Duodenal mucosa (tissue), 2 donors: Measurements from ENCODE around the gene LRMDA.
"Not testable (repeated sequence)": the region's sequence is repeated elsewhere in the genome, so short reads cannot be mapped to it uniquely, and the experiment has no call there.

Experiments used
- H3K27ac ChIP-seq: one replicate; pipeline ENCODE4 v1.7.0; 2013; ENCODE audit warnings: low read depth, low read length
- H3K27me3 ChIP-seq, 2 donors: one replicate each; pipeline ENCODE4 v1.7.0; 2013; ENCODE audit warnings: low read length in 2 of 2, control low read depth in 1 of 2; ENCODE audit not compliant: insufficient read depth in 2 of 2, control insufficient read depth in 1 of 2
- H3K36me3 ChIP-seq, 2 donors: one replicate each; pipeline ENCODE4 v1.7.0; 2013; ENCODE audit warnings: low read length in 2 of 2, control low read depth in 1 of 2; ENCODE audit not compliant: insufficient read depth in 2 of 2, control insufficient read depth in 1 of 2
- H3K4me1 ChIP-seq, 2 donors: one replicate each; pipeline ENCODE4 v1.7.0; 2013; ENCODE audit warnings: low read length in 2 of 2, control low read depth in 1 of 2; ENCODE audit not compliant: insufficient read depth in 2 of 2, control insufficient read depth in 1 of 2
- H3K4me3 ChIP-seq, 2 donors: one replicate each; pipeline ENCODE4 v1.7.0; 2013; ENCODE audit warnings: low read length in 2 of 2, low read depth in 1 of 2
- H3K9ac ChIP-seq, 2 donors: one replicate each; pipeline ENCODE4 v1.7.0; 2013; ENCODE audit warnings: low read length in 2 of 2, low read depth in 1 of 2
- H3K9me3 ChIP-seq, 2 donors: one replicate each; pipeline ENCODE4 v1.7.0; 2013; ENCODE audit warnings: low read length in 2 of 2, control low read depth in 1 of 2; ENCODE audit not compliant: control insufficient read depth in 1 of 2

LRMDA gene

GRCh38 chr10:76060993-76061392 lies 629.6 kb downstream of the LRMDA start:
- H3K36me3 ChIP-seq, H3K4me3 ChIP-seq, H3K9me3 ChIP-seq, H3K9ac ChIP-seq, H3K27ac ChIP-seq, H3K4me1 ChIP-seq, H3K27me3 ChIP-seq: not testable (repeated sequence)

- Histone ChIP-seq H3K9me3 (no peaks in the 10 kb centered on the region), H3K27ac (no peak overlapping the region), H3K36me3 (no peaks in the 10 kb centered on the region), H3K4me3 (no peak overlapping the region), H3K4me1 (peaks cover 0 to 1% of the 10 kb centered on the region in 2 donors), H3K9ac (no peak overlapping the region), H3K27me3 (no peaks in the 10 kb centered on the region)
Measured at GRCh38 chr10:76066457-76066856, 635.0 kb downstream of the LRMDA start.

GRCh38 chr10:76067447-76067846 lies 636.0 kb downstream of the LRMDA start:
- H3K9me3 ChIP-seq: no peaks in the 10 kb centered on the region

GRCh38 chr10:76068856-76069255 lies 637.4 kb downstream of the LRMDA start:
- Histone ChIP-seq H3K9ac (no peak overlapping the region), H3K4me3 (no peak overlapping the region), H3K9me3 (no peaks in the 10 kb centered on the region), H3K27me3 (no peaks in the 10 kb centered on the region), H3K27ac (no peak overlapping the region), H3K4me1 (peaks cover 0 to 3% of the 10 kb centered on the region in 2 donors), H3K36me3 (no peaks in the 10 kb centered on the region)

More at GRCh38 chr10:76067447-76067846, 636.0 kb downstream of the LRMDA start:
- Histone ChIP-seq H3K36me3 (no peaks in the 10 kb centered on the region), H3K9ac (no peak overlapping the region), H3K27ac (no peak overlapping the region), H3K4me1 (peaks cover 0 to 3% of the 10 kb centered on the region in 2 donors), H3K27me3 (no peaks in the 10 kb centered on the region), H3K4me3 (no peak overlapping the region)

GRCh38 chr10:76070916-76071315 lies 639.5 kb downstream of the LRMDA start:
- no peaks in the 10 kb centered on the region for H3K27me3 ChIP-seq
- H3K9ac ChIP-seq: no peak overlapping the region
- no peaks in the 10 kb centered on the region for H3K36me3 ChIP-seq
- H3K27ac ChIP-seq: no peak overlapping the region
- H3K4me1 ChIP-seq: peaks cover 0 to 3% of the 10 kb centered on the region in 2 donors
- no peak overlapping the region for H3K4me3 ChIP-seq
- no peaks in the 10 kb centered on the region for H3K9me3 ChIP-seq

GRCh38 chr10:76071653-76072365 lies 640.4 kb downstream of the LRMDA start:
- H3K4me1 ChIP-seq: peaks cover 0 to 3% of the 10 kb centered on the region in 2 donors
- H3K9me3 ChIP-seq: no peaks in the 10 kb centered on the region
- H3K27me3 ChIP-seq: no peaks in the 10 kb centered on the region
- H3K9ac ChIP-seq: no peak overlapping the region
- H3K27ac ChIP-seq: no peak overlapping the region
- no peak overlapping the region for H3K4me3 ChIP-seq
- H3K36me3 ChIP-seq: no peaks in the 10 kb centered on the region

GRCh38 chr10:76072384-76072783 lies 641.0 kb downstream of the LRMDA start:
- H3K9ac ChIP-seq: no peak overlapping the region
- H3K4me1 ChIP-seq: peaks cover 0 to 3% of the 10 kb centered on the region in 2 donors
- no peak overlapping the region for H3K4me3 ChIP-seq
- H3K27me3 ChIP-seq: no peaks in the 10 kb centered on the region
- no peak overlapping the region for H3K27ac ChIP-seq
- H3K9me3 ChIP-seq: no peaks in the 10 kb centered on the region
- H3K36me3 ChIP-seq: no peaks in the 10 kb centered on the region

GRCh38 chr10:76073524-76073923 lies 642.1 kb downstream of the LRMDA start:
- H3K9me3 ChIP-seq: no peaks in the 10 kb centered on the region
- H3K27me3 ChIP-seq: no peaks in the 10 kb centered on the region
- no peak overlapping the region for H3K4me3 ChIP-seq
- H3K27ac ChIP-seq: no peak overlapping the region
- H3K36me3 ChIP-seq: no peaks in the 10 kb centered on the region
- H3K9ac ChIP-seq: no peak overlapping the region
- peaks cover 0 to 3% of the 10 kb centered on the region in 2 donors for H3K4me1 ChIP-seq

- no peaks in the 10 kb centered on the region for H3K36me3 ChIP-seq
- H3K4me3 ChIP-seq: no peak overlapping the region
Measured at GRCh38 chr10:76074659-76075058, 643.2 kb downstream of the LRMDA start.

GRCh38 chr10:76080451-76080850 lies 649.0 kb downstream of the LRMDA start:
- H3K9me3 ChIP-seq: no peaks in the 10 kb centered on the region
- no peaks in the 10 kb centered on the region for H3K36me3 ChIP-seq
- peaks cover 9 to 17% of the 10 kb centered on the region in 2 donors for H3K4me1 ChIP-seq
- no peaks in the 10 kb centered on the region for H3K27me3 ChIP-seq
- H3K9ac ChIP-seq: no peak overlapping the region
- H3K27ac ChIP-seq: no peak overlapping the region
- no peak overlapping the region for H3K4me3 ChIP-seq

More at GRCh38 chr10:76074659-76075058, 643.2 kb downstream of the LRMDA start:
- Histone ChIP-seq H3K27ac (no peak overlapping the region), H3K9me3 (no peaks in the 10 kb centered on the region), H3K27me3 (no peaks in the 10 kb centered on the region), H3K4me1 (peaks cover 0 to 3% of the 10 kb centered on the region in 2 donors), H3K9ac (no peak overlapping the region)
